ENCODE results near the gene XYLT1.

Gene XYLT1

GRCh38 chr16:17370731-17371285 is 100.0 kb downstream of the XYLT1 start:
- H3K27ac ChIP-seq (ENCODE audit: poor library complexity, severe bottlenecking), result no peak overlapping the region
- H3K4me1 ChIP-seq (ENCODE audit: insufficient read depth, poor library complexity, severe bottlenecking), result no peaks in the 10 kb centered on the region
- H3K9me3 ChIP-seq (ENCODE audit: severe bottlenecking), result no peaks in the 10 kb centered on the region
- no peak overlapping the region for H3K4me3 ChIP-seq (ENCODE audit: severe bottlenecking)
- DNase-seq (ENCODE audit: low spot score) (no peak), ATAC-seq (ENCODE audit: low read depth) (no peak)
- no peaks in the 10 kb centered on the region for H3K27me3 ChIP-seq (ENCODE audit: insufficient read depth, poor library complexity, severe bottlenecking)
- no peak for TF ChIP-seq CTCF (IDR thresholded peaks at IDR 0.05; ENCODE audit: poor library complexity, severe bottlenecking)
- H3K36me3 ChIP-seq (ENCODE audit: low read depth), result no peaks in the 10 kb centered on the region

GRCh38 chr16:17370223-17370707 is 100.5 kb downstream of the XYLT1 start:
- ATAC-seq (ENCODE audit: low read depth), result no peak
- Histone ChIP-seq H3K4me1 (ENCODE audit: insufficient read depth, poor library complexity, severe bottlenecking) (peaks cover 3% of the 10 kb centered on the region), H3K27ac (ENCODE audit: poor library complexity, severe bottlenecking) (no peak overlapping the region), H3K9me3 (ENCODE audit: severe bottlenecking) (no peaks in the 10 kb centered on the region), H3K4me3 (ENCODE audit: severe bottlenecking) (no peak overlapping the region), H3K36me3 (ENCODE audit: low read depth) (no peaks in the 10 kb centered on the region), H3K27me3 (ENCODE audit: insufficient read depth, poor library complexity, severe bottlenecking) (no peaks in the 10 kb centered on the region)
- no peak for DNase-seq (ENCODE audit: low spot score)
- TF ChIP-seq CTCF (IDR thresholded peaks at IDR 0.05; ENCODE audit: poor library complexity, severe bottlenecking), result no peak

GRCh38 chr16:17369421-17370222 is 101.1 kb downstream of the XYLT1 start:
- no peak overlapping the region for H3K27ac ChIP-seq (ENCODE audit: poor library complexity, severe bottlenecking)
- no peaks in the 10 kb centered on the region for H3K36me3 ChIP-seq (ENCODE audit: low read depth)
- ATAC-seq (ENCODE audit: low read depth) (no peak), DNase-seq (ENCODE audit: low spot score) (no peak)
- H3K27me3 ChIP-seq (ENCODE audit: insufficient read depth, poor library complexity, severe bottlenecking), result no peaks in the 10 kb centered on the region
- no peak for TF ChIP-seq CTCF (IDR thresholded peaks at IDR 0.05; ENCODE audit: poor library complexity, severe bottlenecking)
- peaks cover 10% of the 10 kb centered on the region for H3K4me1 ChIP-seq (ENCODE audit: insufficient read depth, poor library complexity, severe bottlenecking)
- no peak overlapping the region for H3K4me3 ChIP-seq (ENCODE audit: severe bottlenecking)
- H3K9me3 ChIP-seq (ENCODE audit: severe bottlenecking), result no peaks in the 10 kb centered on the region

- DNase-seq (ENCODE audit: low spot score), result no peak
- no peak overlapping the region for H3K27ac ChIP-seq (ENCODE audit: poor library complexity, severe bottlenecking)
- no peak for TF ChIP-seq CTCF (IDR thresholded peaks at IDR 0.05; ENCODE audit: poor library complexity, severe bottlenecking)
- H3K9me3 ChIP-seq (ENCODE audit: severe bottlenecking), result no peaks in the 10 kb centered on the region
- ATAC-seq (ENCODE audit: low read depth), result no peak
- no peaks in the 10 kb centered on the region for H3K27me3 ChIP-seq (ENCODE audit: insufficient read depth, poor library complexity, severe bottlenecking)
- no peaks in the 10 kb centered on the region for H3K36me3 ChIP-seq (ENCODE audit: low read depth)
- H3K4me3 ChIP-seq (ENCODE audit: severe bottlenecking), result no peak overlapping the region
- H3K4me1 ChIP-seq (ENCODE audit: insufficient read depth, poor library complexity, severe bottlenecking), result peaks cover 16% of the 10 kb centered on the region
These were observed 101.8 kb downstream of the XYLT1 start for GRCh38 chr16:17368951-17369350.

- ATAC-seq (ENCODE audit: low read depth) (no peak), DNase-seq (ENCODE audit: low spot score) (no peak)
- TF ChIP-seq CTCF (IDR thresholded peaks at IDR 0.05; ENCODE audit: poor library complexity, severe bottlenecking), result no peak
- H3K36me3 ChIP-seq (ENCODE audit: low read depth), result no peaks in the 10 kb centered on the region
- no peaks in the 10 kb centered on the region for H3K9me3 ChIP-seq (ENCODE audit: severe bottlenecking)
- H3K27me3 ChIP-seq (ENCODE audit: insufficient read depth, poor library complexity, severe bottlenecking), result no peaks in the 10 kb centered on the region
- H3K4me3 ChIP-seq (ENCODE audit: severe bottlenecking), result no peak overlapping the region
- H3K4me1 ChIP-seq (ENCODE audit: insufficient read depth, poor library complexity, severe bottlenecking), result peaks cover 19% of the 10 kb centered on the region
- no peak overlapping the region for H3K27ac ChIP-seq (ENCODE audit: poor library complexity, severe bottlenecking)
These were observed 102.3 kb downstream of the XYLT1 start for GRCh38 chr16:17368446-17368845.
